ENCODE results near the gene PHYH.

The PHYH gene

DNA sequence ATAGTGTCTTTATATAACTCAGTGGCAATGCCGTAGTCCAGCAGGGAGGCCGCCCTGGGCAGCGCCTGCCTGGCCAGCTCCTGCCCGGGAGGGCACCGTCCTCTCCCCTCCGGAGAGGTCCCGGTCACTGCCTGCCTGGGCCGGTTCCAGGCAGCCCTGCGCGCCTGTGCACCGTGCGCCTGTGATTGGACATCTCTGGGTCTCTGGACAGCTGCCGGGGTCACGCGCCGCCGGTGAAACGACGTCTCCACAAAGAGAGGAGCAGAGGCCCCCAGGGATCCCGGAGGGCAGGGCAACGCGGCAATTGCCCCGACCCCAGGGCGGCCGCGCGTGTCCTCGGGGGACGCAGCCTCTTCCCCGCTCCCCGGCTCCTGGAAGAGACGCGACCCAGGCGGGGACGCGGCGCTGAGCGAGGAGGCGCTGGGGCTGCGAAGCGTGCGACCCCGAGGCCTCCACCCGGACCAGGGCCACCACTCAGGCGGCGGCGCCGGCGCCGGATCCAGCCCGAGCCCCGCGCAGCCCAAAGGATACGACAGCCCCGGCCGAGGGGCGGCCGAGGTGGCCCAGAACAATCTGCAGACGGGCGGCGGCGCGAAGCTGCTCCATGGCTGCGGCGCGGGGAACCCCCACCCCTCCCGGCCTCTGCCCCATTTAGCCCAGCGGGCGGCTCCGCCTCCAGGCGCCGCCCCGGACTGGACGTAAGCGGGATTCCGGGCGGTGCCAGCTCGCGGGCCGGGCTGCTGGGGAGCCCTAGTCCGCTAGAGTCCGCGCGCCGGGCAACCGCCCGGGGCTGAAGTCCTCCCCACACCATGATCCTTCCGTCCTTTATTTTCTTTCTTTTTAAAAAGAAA is at the start of gene PHYH:
Gene PHYH, minus strand, starts transcription at position 628 of the 851 bp plus-strand sequence. Its CDS starts 22 bp downstream, at position 606.
- Histone ChIP-seq H3K9me2 (replicated peaks; ENCODE audit: low read depth, low read length) (no peaks in the 10 kb centered on the region), H3K36me3 (ENCODE audit: insufficient read depth, low read length) (no peaks in the 10 kb centered on the region), H4K20me1 (ENCODE audit: insufficient read depth, low read length, poor library complexity, severe bottlenecking) (no peaks in the 10 kb centered on the region), H3K4me2 (ENCODE audit: low read depth, low read length, poor library complexity, severe bottlenecking) (peak within 1 kb of the TSS; percentile 97), H3K4me1 (ENCODE audit: insufficient read depth, low read length, poor library complexity, severe bottlenecking) (peaks cover 13% of the 10 kb centered on the region), H3K9ac (ENCODE audit: low read depth, low read length, poor library complexity, severe bottlenecking) (peak within 1 kb of the TSS; percentile 83), H3K79me2 (ENCODE audit: insufficient read depth, low read length) (peaks cover 10% of the 10 kb centered on the region), H3F3A (ENCODE audit: low read depth) (no peaks in the 10 kb centered on the region), H3K9me3 (ENCODE audit: insufficient read depth, low read depth, low read length) (no peaks in the 10 kb centered on the region), H3K4me3 (ENCODE audit: low read length, poor library complexity, severe bottlenecking) (peak within 1 kb of the TSS; percentile 90), H2AFZ (ENCODE audit: low read length) (peak within 1 kb of the TSS; percentile 97), H3K27me3 (ENCODE audit: insufficient read depth, low read length, poor library complexity, severe bottlenecking) (no peaks in the 10 kb centered on the region)
- TF ChIP-seq CTCF (conservative IDR thresholded peaks at IDR 0.05; ENCODE audit: low read length) (no peak), EZH2phosphoT487 (IDR thresholded peaks at IDR 0.05; ENCODE audit: borderline replicate concordance) (no peak)

GRCh38 chr10:13348216-13349017 is 48.6 kb upstream of the PHYH start, which contains the start of gene SEPHS1:
TSS of gene SEPHS1 (minus strand) at chr10:13348293. CDS start at chr10:13344950, 3,343 bp downstream.
- Histone ChIP-seq H3K4me1 (ENCODE audit: insufficient read depth, low read length, poor library complexity, severe bottlenecking) (peaks cover 42% of the 10 kb centered on the region), H2AFZ (ENCODE audit: low read length) (peak within 1 kb of the TSS; percentile 76), H3K36me3 (ENCODE audit: insufficient read depth, low read length) (no peaks in the 10 kb centered on the region), H3K79me2 (ENCODE audit: insufficient read depth, low read length) (peaks cover 57% of the 10 kb centered on the region), H3F3A (ENCODE audit: low read depth) (no peaks in the 10 kb centered on the region), H3K4me3 (ENCODE audit: low read length, poor library complexity, severe bottlenecking) (peak within 1 kb of the TSS; percentile 91), H3K9ac (ENCODE audit: low read depth, low read length, poor library complexity, severe bottlenecking) (peak within 1 kb of the TSS; percentile 99), H3K4me2 (ENCODE audit: low read depth, low read length, poor library complexity, severe bottlenecking) (peak within 1 kb of the TSS; percentile 91), H3K9me2 (replicated peaks; ENCODE audit: low read depth, low read length) (no peaks in the 10 kb centered on the region), H3K27me3 (ENCODE audit: insufficient read depth, low read length, poor library complexity, severe bottlenecking) (no peaks in the 10 kb centered on the region), H3K9me3 (ENCODE audit: insufficient read depth, low read depth, low read length) (no peaks in the 10 kb centered on the region), H4K20me1 (ENCODE audit: insufficient read depth, low read length, poor library complexity, severe bottlenecking) (peaks cover 5% of the 10 kb centered on the region)
- no peak for TF ChIP-seq CTCF (conservative IDR thresholded peaks at IDR 0.05; ENCODE audit: low read length)
- no peak for TF ChIP-seq EZH2phosphoT487 (IDR thresholded peaks at IDR 0.05; ENCODE audit: borderline replicate concordance)

- Histone ChIP-seq H3K4me1 (ENCODE audit: insufficient read depth, low read length, poor library complexity, severe bottlenecking) (peaks cover 42% of the 10 kb centered on the region), H3K79me2 (ENCODE audit: insufficient read depth, low read length) (peaks cover 65% of the 10 kb centered on the region), H3K4me2 (ENCODE audit: low read depth, low read length, poor library complexity, severe bottlenecking) (no peak overlapping the region)
Observed at GRCh38 chr10:13347500-13348156, 47.8 kb upstream of the PHYH start.

More at GRCh38 chr10:13347500-13348156, 47.8 kb upstream of the PHYH start:
- Histone ChIP-seq H3K9ac (ENCODE audit: low read depth, low read length, poor library complexity, severe bottlenecking) (no peak overlapping the region), H3K9me3 (ENCODE audit: insufficient read depth, low read depth, low read length) (no peaks in the 10 kb centered on the region), H4K20me1 (ENCODE audit: insufficient read depth, low read length, poor library complexity, severe bottlenecking) (peaks cover 9% of the 10 kb centered on the region), H2AFZ (ENCODE audit: low read length) (no peak overlapping the region), H3K9me2 (replicated peaks; ENCODE audit: low read depth, low read length) (no peaks in the 10 kb centered on the region), H3K4me3 (ENCODE audit: low read length, poor library complexity, severe bottlenecking) (peak overlapping the region; percentile 88), H3K27me3 (ENCODE audit: insufficient read depth, low read length, poor library complexity, severe bottlenecking) (no peaks in the 10 kb centered on the region), H3K36me3 (ENCODE audit: insufficient read depth, low read length) (0 out of 2 replicates have a peak, but pooled peaks cover 2% of the 10 kb centered on the region), H3F3A (ENCODE audit: low read depth) (no peaks in the 10 kb centered on the region)
- TF ChIP-seq EZH2phosphoT487 (IDR thresholded peaks at IDR 0.05; ENCODE audit: borderline replicate concordance) (no peak), CTCF (conservative IDR thresholded peaks at IDR 0.05; ENCODE audit: low read length) (no peak)
